Liver (tissue), 9 donors: ENCODE measurements around the gene PPP1R14D. TPM values are rescaled to one million over a fixed set of nuclear protein-coding genes. Genes with fewer than 3 reads are reported as not detected.

ENCODE experiments used
- DNase-seq: peaks from one replicate; pipeline ENCODE4 v3.0.0-alpha.2; 2017; ENCODE audit warnings: low spot score
- H3K27ac ChIP-seq, 2 donors: one replicate each; pipeline ENCODE4 v1.7.0; 2013; ENCODE audit warnings: inconsistent platforms in 2 of 2, low read length in 2 of 2, control low read depth in 1 of 2, low read depth in 1 of 2, mild to moderate bottlenecking in 1 of 2
- H3K27me3 ChIP-seq, 4 donors: one replicate each; pipeline versions ENCODE4 v1.6.1 to v1.7.0; 2013; ENCODE audit warnings: low read length in 3 of 4, inconsistent platforms in 1 of 4, mild to moderate bottlenecking in 1 of 4, moderate library complexity in 1 of 4; ENCODE audit not compliant: control insufficient read depth in 4 of 4, insufficient read depth in 4 of 4
- H3K36me3 ChIP-seq, 4 donors: one replicate each; pipeline versions ENCODE4 v1.6.1 to v1.7.0; 2013; ENCODE audit warnings: low read length in 3 of 4, mild to moderate bottlenecking in 3 of 4, low read depth in 1 of 4, moderate library complexity in 1 of 4; ENCODE audit not compliant: control insufficient read depth in 4 of 4, insufficient read depth in 3 of 4
- H3K4me1 ChIP-seq, 4 donors: one replicate each; pipeline versions ENCODE4 v1.6.1 to v1.7.0; 2013; ENCODE audit warnings: low read length in 3 of 4, mild to moderate bottlenecking in 3 of 4, moderate library complexity in 1 of 4; ENCODE audit not compliant: control insufficient read depth in 4 of 4, insufficient read depth in 4 of 4
- H3K4me3 ChIP-seq, 3 donors: one replicate each; pipeline versions ENCODE4 v1.6.1 to v1.7.0; 2013; ENCODE audit warnings: low read length in 3 of 3, control low read depth in 1 of 3, low read depth in 1 of 3, mild to moderate bottlenecking in 1 of 3
- H3K9ac ChIP-seq, 2 donors: one replicate each; pipeline ENCODE4 v1.7.0; 2013; ENCODE audit warnings: low read length in 2 of 2, mild to moderate bottlenecking in 2 of 2, moderate library complexity in 2 of 2, control low read depth in 1 of 2, low read depth in 1 of 2
- H3K9me3 ChIP-seq, 4 donors: one replicate each; pipeline versions ENCODE4 v1.6.1 to v1.7.0; 2013; ENCODE audit warnings: low read length in 3 of 4; ENCODE audit not compliant: control insufficient read depth in 4 of 4
- CTCF ChIP-seq: fragments of 150-350 bp; IDR thresholded peaks from 2 replicates; pipeline ENCODE4 v1.5.1; 2017; ENCODE audit warnings: improper control_type of control experiment, low read depth, low read length; ENCODE audit not compliant: missing input control
- EGR1 ChIP-seq, 2 donors: IDR thresholded peaks; 2 replicates each; pipeline ENCODE4 v1.6.1; 2016 to 2018; ENCODE audit warnings: antibody characterized with exemption in 2 of 2, low read depth in 2 of 2
- FOXA1 ChIP-seq: IDR thresholded peaks from 2 replicates; pipeline ENCODE4 v1.6.1; 2016; ENCODE audit warnings: antibody characterized with exemption
- FOXA2 ChIP-seq: IDR thresholded peaks from 2 replicates; pipeline ENCODE4 v1.6.1; 2016; ENCODE audit warnings: antibody characterized with exemption
- GABPA ChIP-seq, 2 donors: IDR thresholded peaks in 1 of 2; conservative IDR thresholded peaks in 1 of 2; 2 replicates each; pipeline ENCODE4 v1.6.1; 2016; ENCODE audit warnings: antibody characterized with exemption in 2 of 2, mild to moderate bottlenecking in 1 of 2, moderate library complexity in 1 of 2
- HNF4A ChIP-seq, 2 donors: conservative IDR thresholded peaks; 2 replicates each; pipeline ENCODE4 v1.6.1; 2016; ENCODE audit warnings: antibody characterized with exemption in 2 of 2, mild to moderate bottlenecking in 2 of 2
- HNF4G ChIP-seq: IDR thresholded peaks from 2 replicates; pipeline ENCODE4 v1.6.1; 2016; ENCODE audit warnings: antibody characterized with exemption
- JUND ChIP-seq, 2 donors: IDR thresholded peaks; 2 replicates each; pipeline ENCODE4 v1.6.1; 2016; ENCODE audit warnings: antibody characterized with exemption in 2 of 2
- NR2F2 ChIP-seq: IDR thresholded peaks from 2 replicates; pipeline ENCODE4 v1.6.1; 2016; ENCODE audit warnings: antibody characterized with exemption
- RAD21 ChIP-seq, 2 donors: IDR thresholded peaks; 2 replicates each; pipeline ENCODE4 v1.6.1; 2016; ENCODE audit warnings: antibody characterized with exemption in 2 of 2, mild to moderate bottlenecking in 2 of 2
- REST ChIP-seq: IDR thresholded peaks from 2 replicates; pipeline ENCODE4 v1.6.1; 2016; ENCODE audit warnings: antibody characterized with exemption, mild to moderate bottlenecking
- RXRA ChIP-seq, 2 donors: IDR thresholded peaks; 2 replicates each; pipeline ENCODE4 v1.6.1; 2017 to 2018; ENCODE audit warnings: antibody characterized with exemption in 2 of 2, mild to moderate bottlenecking in 1 of 2
- SP1 ChIP-seq: IDR thresholded peaks from 2 replicates; pipeline ENCODE4 v1.6.1; 2018; ENCODE audit warnings: antibody characterized with exemption, mild to moderate bottlenecking
- TAF1 ChIP-seq: conservative IDR thresholded peaks from 2 replicates; pipeline ENCODE4 v1.6.1; 2016; ENCODE audit warnings: antibody characterized with exemption, mild to moderate bottlenecking
- YY1 ChIP-seq: IDR thresholded peaks from 2 replicates; pipeline ENCODE4 v1.6.1; 2016; ENCODE audit warnings: antibody characterized with exemption, mild to moderate bottlenecking
- WGBS: extraction: QIAGEN DNeasy Blood & Tissue Kit; methylation state at CpG from one replicate; pipeline ENCODE4 v1.1.7; 2013; 5-methylcytosine and 5-hydroxymethylcytosine counted together
- polyA plus RNA-seq, 2 donors: library from polyadenylated mRNA; stranded (reverse) in 1 of 2; unstranded in 1 of 2; fragments of 200-250 nt in 1 of 2; fragments of >200 nt in 1 of 2; fragmentation: Nextera tagmentation in 1 of 2; extraction: Ambion mirVana in 1 of 2; gene quantifications; one replicate each; pipeline versions ENCODE4 v1.2.1 to v1.2.3, GENCODE V29; 2013 to 2015
- total RNA-seq, 2 donors: library from RNA; depleted of rRNA; stranded (reverse); fragments of >200 nt; gene quantifications; one replicate each; pipeline ENCODE4 v1.2.3, GENCODE V29; 2014
- TF ChIP-seq, protein P1 (sequence below): IDR thresholded peaks from 2 replicates; pipeline ENCODE4 v1.6.1; 2016; ENCODE audit warnings: antibody characterized with exemption
- TF ChIP-seq, protein P2 (sequence below): IDR thresholded peaks from 2 replicates; pipeline ENCODE4 v1.6.1; 2016; ENCODE audit warnings: antibody characterized with exemption
- donor health status: healthy.
- donor health status: healthy.
- donor health status: healthy.
- donor health status: healthy.
- donor health status: healthy.

The PPP1R14D gene
- total and polyA plus RNA-seq, 4 donors = not detected

DNA sequence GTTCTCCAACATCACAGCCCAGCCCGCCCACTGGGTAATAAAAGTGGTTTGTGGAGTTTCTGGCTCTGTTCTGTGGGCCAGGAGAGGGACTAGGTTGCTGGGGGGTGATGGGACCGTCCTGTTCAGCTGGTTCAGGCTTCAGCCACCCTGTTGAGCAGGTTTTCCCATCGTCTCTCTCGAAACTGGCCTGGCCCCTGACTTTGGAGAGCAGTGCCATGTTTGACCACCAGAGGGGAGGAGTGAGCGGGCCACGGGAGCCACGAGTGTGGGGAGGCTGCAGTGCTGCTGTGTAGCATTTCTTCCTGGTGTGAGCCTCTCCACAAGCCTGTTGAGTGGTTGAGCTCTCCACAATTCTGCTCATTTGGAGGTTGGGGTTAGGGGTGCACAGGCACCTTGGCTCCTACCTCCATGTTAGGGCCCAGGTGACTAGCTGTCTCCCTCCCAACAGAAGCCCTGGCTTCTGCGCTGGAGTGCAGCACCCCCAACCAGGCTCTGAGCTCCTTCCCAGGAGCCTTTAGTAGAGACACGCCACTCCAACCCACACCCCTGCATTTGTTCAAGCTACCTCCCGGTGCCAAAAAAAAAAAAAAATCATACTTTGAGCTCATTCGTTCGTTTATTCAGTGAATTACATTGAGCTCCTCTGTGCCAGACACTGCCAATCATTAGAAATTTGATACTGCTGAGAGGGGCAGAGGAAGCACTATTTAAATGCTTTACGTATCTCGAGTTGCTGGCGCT, 29.3 kb upstream of the PPP1R14D start:
- H3K27me3 ChIP-seq = no peaks in the 10 kb centered on the region

DNA sequence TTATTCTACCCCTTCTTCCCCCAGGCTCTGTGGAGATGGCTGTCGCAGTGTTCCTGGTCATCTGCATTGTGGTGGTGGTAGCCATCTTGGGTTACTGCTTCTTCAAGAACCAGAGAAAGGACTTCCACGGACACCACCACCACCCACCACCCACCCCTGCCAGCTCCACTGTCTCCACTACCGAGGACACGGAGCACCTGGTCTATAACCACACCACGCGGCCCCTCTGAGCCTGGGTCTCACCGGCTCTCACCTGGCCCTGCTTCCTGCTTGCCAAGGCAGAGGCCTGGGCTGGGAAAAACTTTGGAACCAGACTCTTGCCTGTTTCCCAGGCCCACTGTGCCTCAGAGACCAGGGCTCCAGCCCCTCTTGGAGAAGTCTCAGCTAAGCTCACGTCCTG, 28.2 kb upstream of the PPP1R14D start:
- WGBS = 69% methylated on average over 8 of the region's 8 CpGs

More for the DNA sequence above, 29.3 kb upstream of the PPP1R14D start:
- WGBS = 29% methylated on average over 15 of the region's 15 CpGs
- TF ChIP-seq FOXA1 (no peak), RAD21 (IDR thresholded peaks at IDR 0.05) (peak; percentile 79 to 92), CTCF (peak; percentile 92)
- no peaks in the 10 kb centered on the region for H3K36me3 ChIP-seq
- H3K4me1 ChIP-seq = peaks cover 0 to 11% (median 3%) of the 10 kb centered on the region in 4 donors
- no peak overlapping the region for H3K9ac ChIP-seq
- DNase-seq = peak; percentile 88
- H3K27ac ChIP-seq = no peak overlapping the region
- no peaks in the 10 kb centered on the region for H3K9me3 ChIP-seq
- no peak overlapping the region for H3K4me3 ChIP-seq

More for the DNA sequence above, 28.2 kb upstream of the PPP1R14D start:
- Histone ChIP-seq H3K4me1 (peaks cover 0 to 11% (median 3%) of the 10 kb centered on the region in 4 donors), H3K36me3 (no peaks in the 10 kb centered on the region), H3K9me3 (no peaks in the 10 kb centered on the region), H3K27ac (no peak overlapping the region), H3K4me3 (no peak overlapping the region), H3K9ac (no peak overlapping the region), H3K27me3 (no peaks in the 10 kb centered on the region)
- no peak for DNase-seq
- no peak for TF ChIP-seq RAD21 (IDR thresholded peaks at IDR 0.05)
- TF ChIP-seq YY1 = no peak
- no peak for TF ChIP-seq SP1
- no peak for TF ChIP-seq TAF1
- TF ChIP-seq HNF4G = no peak
- no peak for TF ChIP-seq NR2F2
- TF ChIP-seq, protein P1, sequence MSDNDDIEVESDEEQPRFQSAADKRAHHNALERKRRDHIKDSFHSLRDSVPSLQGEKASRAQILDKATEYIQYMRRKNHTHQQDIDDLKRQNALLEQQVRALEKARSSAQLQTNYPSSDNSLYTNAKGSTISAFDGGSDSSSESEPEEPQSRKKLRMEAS = no peak
- no peak for TF ChIP-seq HNF4A (conservative IDR thresholded peaks at IDR 0.05)
- no peak for TF ChIP-seq CTCF
- TF ChIP-seq RXRA (IDR thresholded peaks at IDR 0.05) = no peak
- no peak for TF ChIP-seq REST
- no peak for TF ChIP-seq EGR1 (IDR thresholded peaks at IDR 0.05; ENCODE audit: low read depth in 2 of 2)
- TF ChIP-seq, protein P2, sequence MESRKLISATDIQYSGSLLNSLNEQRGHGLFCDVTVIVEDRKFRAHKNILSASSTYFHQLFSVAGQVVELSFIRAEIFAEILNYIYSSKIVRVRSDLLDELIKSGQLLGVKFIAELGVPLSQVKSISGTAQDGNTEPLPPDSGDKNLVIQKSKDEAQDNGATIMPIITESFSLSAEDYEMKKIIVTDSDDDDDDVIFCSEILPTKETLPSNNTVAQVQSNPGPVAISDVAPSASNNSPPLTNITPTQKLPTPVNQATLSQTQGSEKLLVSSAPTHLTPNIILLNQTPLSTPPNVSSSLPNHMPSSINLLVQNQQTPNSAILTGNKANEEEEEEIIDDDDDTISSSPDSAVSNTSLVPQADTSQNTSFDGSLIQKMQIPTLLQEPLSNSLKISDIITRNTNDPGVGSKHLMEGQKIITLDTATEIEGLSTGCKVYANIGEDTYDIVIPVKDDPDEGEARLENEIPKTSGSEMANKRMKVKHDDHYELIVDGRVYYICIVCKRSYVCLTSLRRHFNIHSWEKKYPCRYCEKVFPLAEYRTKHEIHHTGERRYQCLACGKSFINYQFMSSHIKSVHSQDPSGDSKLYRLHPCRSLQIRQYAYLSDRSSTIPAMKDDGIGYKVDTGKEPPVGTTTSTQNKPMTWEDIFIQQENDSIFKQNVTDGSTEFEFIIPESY = no peak
- no peak for TF ChIP-seq JUND (IDR thresholded peaks at IDR 0.05)
- TF ChIP-seq GABPA (IDR thresholded peaks at IDR 0.05 in 1 of 2, conservative IDR thresholded peaks at IDR 0.05 in 1 of 2) = no peak
- TF ChIP-seq FOXA2 = no peak
